ENCODE data around the gene IL22. TPM values are rescaled to one million over a fixed set of nuclear protein-coding genes. Genes with fewer than 3 reads are reported as not detected.

IL22 gene
- total and polyA plus RNA-seq, 2 of the 8 experiments (the other 6 are each of a cell fraction or from before 2014, with no cell fraction given): not detected

DNA sequence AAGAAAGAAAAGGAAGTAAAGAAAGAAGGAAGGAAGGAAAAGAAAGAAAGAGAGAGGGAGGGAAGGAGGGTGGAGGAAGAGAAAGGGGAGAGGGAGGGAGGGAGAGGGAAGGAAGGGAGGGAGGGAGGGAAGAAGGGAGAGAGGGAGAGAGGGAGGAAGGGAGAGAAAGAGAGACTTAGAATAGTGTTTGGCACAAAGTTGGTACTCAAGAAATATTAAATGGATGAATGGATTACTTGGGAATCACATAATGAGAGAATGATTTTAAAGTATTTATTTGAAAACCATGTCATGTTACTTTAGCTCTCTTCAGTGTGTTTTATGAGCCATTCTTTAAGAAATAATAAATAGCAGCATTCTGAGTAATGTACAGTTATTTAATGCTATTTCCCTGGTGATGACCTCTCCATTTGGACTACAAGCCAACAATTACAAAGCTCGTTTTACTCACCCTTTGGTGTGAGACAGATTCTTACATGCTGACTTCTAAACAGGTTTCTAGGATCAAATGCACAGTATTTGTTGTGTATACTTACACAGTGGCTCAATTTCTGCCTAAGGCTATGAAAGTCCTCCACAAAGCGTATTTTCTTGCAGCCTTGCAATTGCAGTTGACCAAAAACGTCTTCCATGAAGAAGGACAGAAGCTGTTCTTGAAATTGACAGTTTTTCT, 28.7 kb downstream of the IL22 start (continued):
- TF ChIP-seq RNF2 (IDR thresholded peaks at IDR 0.05; ENCODE audit: borderline replicate concordance, low read depth, low read length, missing control alignments, poor library complexity, severe bottlenecking) (no peak), ASH2L (IDR thresholded peaks at IDR 0.05; ENCODE audit: low read length) (no peak), NRF1 (IDR thresholded peaks at IDR 0.05; ENCODE audit: low read depth, low read length) (no peak)
